Measurements from ENCODE around the gene PRDM2.
A peak's percentile ranks its signal among the peaks of the same experiment; 100 is the strongest.

Gene PRDM2

DNA sequence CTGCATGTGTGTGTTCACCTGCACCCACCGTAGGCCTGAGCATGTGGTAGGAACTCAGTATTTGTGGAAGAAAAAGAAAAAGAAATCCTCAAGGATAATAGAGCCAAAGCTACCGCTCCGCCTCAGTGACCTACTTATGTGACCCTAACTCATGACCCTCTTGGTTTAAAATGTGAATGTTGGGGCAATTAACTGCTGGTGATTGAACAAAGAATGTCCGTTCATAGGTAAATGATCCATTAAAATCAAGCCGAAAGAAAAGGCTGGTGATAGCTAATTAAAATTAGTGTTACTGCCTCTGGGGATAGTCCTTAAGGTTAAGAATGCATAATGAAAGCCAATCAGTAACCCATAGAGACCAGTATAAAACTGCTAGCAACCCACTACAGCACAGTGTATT, 98.1 kb downstream of the PRDM2 start:
- DNase-seq: no peak

DNA sequence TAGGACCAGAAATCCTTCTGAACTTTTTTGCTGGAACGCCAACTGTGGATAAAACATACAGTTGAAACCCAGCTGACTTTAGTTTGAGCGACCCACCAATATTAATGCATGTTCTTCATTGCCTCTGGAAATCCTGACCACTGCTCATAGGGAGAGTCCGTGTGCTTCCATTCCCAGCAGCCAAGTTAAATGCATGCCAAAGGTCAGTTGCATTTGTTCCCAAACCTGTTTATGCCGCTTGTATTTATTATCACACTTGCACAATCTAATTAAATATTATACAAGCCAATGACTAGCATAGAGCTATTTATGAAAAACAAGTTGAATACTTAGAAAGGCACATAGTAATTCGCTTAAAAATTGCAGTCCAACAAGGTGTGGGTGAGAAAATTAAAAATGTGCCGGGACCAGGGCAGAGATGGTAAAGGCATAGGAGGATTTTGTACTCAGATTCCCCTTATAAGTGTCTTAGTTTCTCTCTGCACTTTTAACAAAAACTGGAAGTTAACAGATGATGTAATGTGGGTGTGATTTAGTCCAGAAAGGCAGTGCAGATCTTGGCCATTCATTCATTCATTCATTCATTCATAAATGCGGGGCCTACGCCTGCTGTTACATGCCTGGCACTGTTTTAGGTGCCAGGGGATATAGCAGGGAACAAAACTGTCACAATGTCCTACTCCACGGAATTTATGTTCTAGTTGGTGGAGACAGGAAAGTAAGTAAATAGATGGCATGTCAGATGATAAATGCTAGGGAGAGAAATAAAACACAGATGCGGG, 99.7 kb downstream of the PRDM2 start:
- no peak for DNase-seq

DNA sequence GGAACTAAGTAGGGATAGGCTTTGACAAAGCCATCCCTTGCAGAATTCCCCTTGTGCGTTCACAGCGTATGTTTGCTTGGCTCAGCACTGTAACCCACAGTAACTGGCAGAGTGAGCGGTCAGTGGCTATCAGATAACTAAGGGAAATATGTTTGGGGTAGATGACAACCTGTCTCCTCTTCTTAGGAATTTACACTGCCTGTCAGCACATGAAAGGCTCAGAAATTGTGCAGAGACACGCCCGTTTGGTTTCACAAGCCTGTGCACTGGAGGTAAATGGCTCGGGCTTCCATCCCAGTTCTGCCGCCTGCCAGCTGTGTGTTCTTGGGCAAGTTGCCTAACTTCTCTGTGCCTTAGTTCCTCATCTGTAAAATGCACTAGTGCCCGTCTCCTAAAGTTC, 101.2 kb downstream of the PRDM2 start:
- no peak for DNase-seq

DNA sequence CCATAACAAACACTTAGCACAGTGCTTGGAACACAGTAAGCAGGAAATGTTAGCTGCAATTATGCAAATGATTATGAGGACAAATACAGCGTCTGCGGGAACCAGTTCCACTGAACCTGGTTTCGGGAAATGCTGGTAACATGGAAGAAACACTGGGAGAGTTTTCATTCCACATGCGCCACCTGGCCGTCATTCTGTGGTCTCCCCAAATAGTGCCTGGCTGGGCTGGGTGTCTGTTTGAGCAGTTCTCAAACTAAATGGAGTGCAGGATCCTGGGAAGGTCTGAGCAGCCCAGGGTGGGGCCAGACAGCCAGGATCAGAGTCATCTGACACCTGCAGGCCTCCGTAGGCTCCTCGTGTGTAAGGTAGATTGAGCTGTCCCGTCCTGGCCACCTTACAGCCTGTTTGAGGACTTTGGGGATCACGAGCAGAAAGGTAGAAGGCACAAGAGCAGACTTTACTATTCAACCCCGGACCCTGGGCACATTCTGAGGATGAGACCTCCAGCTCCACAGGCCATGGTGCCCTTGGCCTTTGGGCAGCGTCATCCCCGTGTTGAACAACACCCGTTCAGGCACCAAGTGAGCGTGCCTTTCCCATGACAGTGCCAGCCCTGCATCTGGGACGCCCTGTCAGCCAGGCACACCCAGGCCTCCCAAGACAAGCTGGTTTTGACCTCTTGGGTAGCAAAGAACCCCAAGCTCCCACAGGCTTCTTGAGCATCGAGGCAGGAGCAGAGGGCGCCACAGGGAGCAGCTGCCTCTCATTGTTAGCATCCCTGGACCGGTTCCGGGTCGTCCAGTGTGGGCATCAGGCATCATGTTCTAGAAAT, 101.9 kb downstream of the PRDM2 start:
- no peak for DNase-seq

DNA sequence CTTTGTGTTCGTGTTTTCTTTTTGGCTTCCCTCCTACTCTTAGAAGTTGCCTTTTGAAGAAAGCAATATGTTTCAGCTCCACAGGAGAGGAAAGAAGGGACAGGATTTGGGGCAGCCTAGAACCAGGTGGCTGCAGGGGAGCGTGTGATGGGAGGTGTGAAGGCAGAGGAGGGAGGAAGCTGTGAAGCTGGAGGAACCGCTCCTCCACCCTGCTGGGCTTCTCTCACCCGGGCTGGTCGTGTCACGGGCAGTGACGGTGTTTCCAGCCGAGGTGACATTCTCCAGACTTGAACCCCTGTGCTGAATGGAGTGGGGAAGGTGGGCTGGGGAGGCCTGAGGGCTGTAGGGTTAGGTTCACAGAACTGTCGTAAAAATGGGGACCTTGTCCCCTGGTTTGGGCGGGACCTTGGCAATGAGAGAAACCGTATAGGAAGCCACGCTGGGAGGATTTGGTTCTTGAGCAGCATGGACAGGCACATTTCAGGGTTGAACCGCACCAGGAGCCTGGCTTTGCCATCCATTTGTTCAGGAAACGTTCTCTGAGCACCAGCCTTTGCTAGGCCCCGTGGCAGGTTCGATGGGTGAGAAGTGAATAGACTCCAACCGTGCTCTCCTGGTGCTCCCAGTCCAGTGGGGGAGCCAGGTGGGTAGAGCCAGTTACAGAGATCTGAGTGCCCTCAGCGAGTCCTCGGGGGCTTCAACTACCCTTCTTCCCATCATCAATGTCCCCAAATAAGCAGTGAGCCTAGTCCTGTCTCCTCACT, 103.0 kb downstream of the PRDM2 start:
- DNase-seq: no peak

DNA sequence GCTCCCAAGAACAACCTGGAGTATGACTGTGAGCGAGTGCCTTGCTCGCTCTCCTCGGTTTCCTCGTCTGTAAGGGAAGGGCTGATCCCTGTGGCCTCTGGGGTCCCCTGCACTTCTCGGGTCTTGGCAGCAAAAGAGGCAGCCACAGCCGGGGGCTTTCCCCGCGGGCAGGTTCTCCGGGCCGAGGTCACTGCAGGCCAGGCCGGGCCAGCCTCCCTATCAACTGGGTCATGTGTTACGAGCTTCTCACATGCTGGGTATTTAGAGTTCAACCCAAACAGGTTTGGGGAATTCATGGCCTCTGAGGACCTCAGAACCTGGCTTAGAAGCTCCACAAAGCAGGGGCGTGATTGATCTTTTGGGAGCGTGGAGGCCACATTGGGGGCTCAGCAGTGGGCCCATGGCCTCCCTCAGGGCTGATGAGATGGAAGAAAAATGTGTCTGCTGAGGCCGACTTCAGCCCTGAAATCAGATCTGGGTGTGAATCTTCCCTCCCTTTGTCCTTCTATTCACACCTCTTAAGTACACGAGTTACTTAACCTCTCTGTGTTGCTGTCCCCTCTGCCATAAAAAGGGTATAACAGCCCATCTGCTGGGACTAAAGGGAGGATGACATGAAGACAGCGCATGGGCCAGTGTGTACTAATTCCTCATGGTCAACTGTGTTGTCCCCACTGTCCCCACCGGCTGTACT, 103.7 kb downstream of the PRDM2 start:
- DNase-seq: no peak

DNA sequence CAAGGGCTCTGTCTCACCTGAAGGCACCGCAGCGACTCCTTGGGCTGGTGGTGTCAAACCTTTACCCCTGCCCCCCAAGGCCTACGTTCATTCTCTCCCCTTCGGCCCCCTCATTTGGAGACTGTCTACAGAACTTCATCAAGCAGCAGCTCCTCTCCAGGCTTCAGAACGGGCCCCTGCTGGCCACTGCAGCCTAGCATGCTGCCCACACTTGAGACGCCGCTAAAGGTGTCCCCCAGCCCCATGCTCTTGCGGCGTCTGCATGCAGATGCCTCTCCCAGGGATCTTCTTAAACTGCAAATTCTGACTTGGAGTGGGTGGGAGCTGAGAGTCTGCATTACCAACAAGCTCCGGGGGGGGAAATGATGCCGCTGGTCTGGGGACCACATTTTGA, 104.2 kb downstream of the PRDM2 start:
- DNase-seq: no peak

DNA sequence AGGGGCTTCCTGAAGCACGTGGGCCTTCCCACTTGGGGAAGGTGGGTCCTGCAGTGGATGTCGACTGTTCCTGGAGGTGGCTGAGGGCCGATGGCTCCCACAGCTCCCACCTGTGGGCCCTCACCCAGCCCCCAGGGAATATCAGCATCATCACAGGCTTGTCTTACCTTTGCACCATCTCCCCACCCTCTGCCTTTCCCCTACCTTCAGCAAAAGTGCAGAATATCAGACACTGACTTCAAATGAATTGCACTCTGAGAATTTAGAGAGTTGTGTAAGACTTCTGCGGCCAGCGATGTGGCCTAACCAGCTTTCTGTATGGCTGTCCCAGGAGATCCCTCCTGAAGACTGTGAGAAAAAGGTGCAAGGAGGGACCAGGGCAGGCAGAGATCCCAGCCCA, 105.4 kb downstream of the PRDM2 start:
- DNase-seq: no peak

DNA sequence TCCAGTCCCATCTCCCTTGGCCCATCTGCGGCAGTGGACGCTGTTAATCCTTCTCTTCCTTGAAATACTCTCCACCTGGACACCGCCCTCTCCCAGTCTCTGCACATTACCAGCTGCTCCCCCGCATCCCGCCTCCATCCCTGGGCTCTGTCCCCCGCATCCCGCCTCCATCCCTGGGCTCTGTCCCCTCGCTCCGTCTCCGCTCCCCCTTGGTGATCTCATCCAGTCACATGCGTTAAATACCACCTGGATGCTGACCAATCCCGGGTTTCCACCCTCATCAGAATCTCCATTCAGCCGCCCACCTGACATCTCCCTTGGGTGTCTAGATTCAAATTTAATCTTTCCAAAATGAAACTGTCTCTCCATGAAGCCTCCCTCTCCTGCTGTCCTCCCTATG, 106.1 kb downstream of the PRDM2 start:
- no peak for DNase-seq

DNA sequence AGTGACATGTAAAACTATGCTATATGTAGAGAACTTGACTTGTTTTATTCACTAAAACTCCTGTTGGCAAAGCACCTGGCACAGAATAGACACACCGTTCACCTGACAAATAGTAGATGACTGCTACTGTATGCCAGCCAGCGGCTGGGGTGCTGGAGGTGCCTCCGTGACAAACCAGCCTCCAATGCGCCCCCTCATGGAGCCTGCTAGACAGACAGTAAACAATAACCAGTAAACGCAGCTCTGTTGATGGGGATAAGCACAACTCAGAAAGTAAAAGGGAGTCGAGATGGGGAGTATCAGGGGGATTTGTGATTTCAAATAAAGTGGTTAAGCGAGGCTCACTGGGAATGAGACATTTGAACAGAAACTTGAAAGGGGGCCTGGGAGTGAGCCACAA, 107.2 kb downstream of the PRDM2 start:
- DNase-seq: no peak

DNA sequence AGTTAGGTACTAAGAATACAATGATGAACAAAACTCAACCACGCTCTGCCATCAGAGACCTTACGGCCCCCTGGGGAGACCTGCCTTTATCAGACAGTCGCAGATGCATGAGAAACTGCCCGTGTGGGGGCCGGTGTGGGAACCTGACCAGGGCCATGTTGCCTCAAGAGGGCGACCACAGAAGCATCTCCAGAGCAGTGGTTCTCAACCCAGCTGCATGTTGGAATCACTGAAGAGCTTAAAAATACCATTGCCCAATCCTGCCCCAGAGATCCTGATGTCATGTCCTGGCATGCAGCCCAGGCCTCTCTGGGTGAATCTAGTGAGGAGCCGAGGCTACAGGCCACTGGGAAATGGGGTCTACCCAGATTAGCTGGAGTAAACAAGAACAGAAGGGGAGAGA, 108.7 kb downstream of the PRDM2 start:
- DNase-seq: no peak

DNA sequence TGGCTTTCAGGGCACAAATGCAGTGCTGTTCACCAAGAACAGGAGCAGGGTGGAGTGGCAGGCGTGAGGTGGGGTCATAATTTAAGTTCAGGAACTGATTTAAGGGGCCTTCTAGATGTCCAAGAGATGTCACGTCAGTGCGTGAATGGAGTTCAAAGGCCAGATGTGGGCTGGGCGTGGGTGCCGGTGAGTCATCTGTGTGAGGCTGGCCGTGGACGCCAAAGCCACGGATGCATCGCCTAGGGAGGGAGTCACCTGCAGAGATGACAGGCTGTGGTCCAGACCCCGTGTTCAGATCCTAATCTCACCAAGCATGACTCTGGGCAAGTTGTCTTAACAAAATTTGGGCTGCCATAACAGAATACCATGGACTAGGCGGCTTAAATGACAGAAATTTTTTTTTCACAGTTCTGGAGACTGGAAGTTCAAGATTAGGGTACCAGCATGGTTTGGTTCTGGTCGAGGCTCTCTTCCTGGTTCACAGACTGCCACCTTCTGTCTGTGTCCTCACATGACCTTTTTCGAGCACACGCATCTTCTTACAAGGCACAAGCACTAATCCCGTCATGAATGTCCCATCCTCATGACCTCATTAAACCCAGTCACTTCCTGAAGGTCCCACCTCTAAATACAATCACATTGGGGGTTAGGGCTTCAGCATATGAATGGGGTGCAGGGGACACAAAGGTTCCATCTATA, 109.6 kb downstream of the PRDM2 start:
- DNase-seq: peak; percentile 34

DNA sequence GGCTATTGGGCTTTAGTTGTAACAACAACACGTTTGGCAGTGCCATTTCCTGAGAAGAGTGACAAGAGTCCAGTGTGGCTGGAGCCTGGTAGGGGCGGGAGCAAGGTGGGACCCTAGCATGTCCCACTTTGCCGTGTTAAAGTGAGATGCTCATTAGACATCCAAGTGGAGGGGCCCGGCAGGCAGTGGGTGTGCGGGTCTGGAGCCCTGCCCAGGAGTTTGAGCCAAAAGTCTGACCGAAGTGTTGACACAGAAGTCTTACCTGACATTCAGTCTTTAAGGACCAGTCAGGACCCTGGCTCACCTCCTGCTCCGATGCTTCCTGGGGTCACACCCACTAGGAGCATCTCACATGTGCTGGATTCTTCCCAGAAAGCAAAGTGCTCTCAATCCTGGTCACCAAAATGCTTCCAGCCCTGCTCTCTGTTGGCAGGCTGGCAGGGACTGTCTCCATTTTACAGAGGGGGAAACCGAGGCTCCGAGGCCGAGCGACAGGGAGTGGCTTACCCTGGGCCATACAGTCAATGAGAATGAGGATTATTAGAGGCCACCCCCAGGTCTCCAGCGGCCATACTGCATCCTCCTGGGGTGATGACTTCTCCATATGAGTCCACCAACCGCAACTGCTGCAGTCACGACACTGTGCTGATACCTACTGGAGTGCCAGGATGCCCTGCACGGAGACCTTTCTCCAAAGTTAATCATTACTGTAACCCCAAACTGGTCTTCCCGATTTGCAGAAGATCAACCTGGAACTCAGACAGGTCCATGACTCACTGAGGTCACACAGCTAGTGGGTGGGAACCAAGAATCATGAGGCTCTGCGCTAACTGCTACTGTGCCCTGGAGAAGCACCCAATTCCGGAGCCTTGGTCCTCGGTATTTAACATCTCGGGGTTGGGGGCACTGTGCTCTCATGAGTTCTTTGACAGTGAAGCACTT, 112.7 kb downstream of the PRDM2 start:
- no peak for DNase-seq

DNA sequence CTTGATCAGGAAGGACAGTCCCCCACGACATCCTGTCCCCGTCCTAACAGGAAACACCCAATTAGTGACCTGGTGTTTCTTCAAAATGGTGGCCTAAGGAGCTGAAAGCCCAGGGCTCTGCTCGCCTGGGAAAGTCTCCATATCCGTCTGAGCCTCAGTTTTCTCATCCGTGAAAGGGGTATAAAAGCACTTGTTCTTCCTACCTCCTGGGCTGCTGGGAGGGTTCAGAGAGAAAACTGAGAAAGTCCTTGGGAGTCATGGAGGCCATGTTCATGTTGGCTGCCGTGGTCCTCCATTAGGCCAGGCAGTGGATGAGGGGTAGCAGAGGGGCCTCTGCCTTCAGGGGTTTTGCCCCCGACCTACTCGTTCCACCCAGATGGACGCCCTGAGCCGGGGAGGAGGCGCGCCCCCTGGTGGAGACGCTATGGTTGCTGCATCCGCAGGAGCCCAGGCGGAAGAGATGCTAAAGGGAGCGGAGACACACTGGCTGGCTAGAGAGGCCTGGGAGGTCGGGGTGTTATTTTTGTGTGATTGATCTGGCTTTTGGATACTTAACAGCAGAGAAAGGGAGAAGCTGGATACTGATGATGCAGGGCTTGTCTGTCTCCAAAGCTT, 113.5 kb downstream of the PRDM2 start:
- DNase-seq: peak; percentile 58

DNA sequence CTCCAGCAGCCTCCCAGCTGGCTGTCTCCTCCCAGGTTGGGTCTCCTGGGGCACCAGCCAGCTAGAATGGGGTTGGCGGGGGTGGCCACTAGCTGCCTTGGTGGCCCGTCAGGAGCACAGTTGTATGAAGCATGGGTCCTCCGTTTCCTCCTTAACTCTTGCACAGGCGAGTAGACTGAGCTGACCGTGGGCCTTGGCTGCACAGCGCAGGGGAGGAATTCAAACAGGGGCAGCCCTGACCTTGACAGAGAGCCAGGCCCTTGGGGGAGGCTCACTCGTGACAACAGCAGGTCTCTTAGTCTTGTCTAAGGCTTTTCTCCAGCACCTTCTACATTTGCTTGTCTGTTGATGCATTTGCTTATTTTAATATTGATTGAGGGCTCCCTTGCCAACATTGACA, 114.1 kb downstream of the PRDM2 start:
- DNase-seq: no peak

DNA sequence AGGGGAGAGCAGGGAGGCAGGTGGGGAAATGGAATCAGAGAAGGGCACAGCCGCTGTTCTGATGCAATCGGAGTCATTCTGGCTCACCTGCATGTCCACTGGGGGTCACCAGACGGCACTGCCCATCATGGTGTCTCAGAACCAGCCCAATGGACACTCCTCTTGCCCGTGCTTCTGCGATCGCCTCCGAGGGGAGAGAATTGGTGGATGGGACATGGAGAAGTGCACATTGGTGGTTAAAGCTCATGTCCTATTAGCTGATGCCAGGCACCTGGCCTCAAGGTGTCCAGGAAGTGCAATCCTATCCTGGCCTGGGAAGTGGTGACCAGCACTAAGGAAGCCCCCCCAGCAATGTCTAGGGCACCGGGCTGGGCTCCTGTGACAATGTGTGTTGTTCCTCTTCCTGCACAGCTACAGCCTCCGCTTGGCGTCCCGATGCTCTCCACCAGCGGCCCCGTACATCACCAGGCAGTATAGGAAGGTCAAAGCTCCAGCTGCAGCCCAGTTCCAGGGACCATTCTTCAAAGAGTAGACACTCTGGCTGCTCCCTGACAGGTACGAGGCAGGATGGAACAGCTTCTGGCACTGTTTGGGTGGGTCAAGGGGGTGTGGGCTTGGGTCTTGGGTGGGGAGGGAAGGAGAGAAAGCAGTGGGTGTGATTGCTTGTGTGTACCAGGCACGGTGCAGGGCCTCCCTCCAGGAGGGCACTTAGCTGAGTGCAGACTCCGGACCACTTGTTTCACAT, 116.2 kb downstream of the PRDM2 start:
- DNase-seq: no peak

DNA sequence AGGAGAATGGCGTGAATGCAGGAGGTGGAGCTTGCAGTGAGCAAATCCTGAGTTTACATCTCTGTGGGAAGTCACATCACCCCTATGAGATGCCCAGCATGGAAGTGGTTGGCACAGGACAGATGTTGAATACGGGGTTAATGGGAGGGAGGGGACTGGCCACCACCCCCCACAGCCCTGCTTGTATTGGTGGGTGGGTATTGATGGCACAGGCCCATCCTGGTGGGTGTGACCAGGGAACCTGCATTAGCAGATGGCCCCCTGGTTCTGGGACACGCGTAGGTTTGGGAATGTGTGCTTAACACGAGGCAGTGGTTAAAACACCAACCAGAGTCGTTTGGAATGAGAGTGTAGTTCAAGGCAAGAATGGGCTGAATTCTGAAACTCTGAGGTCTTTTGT, 117.9 kb downstream of the PRDM2 start:
- no peak for DNase-seq

DNA sequence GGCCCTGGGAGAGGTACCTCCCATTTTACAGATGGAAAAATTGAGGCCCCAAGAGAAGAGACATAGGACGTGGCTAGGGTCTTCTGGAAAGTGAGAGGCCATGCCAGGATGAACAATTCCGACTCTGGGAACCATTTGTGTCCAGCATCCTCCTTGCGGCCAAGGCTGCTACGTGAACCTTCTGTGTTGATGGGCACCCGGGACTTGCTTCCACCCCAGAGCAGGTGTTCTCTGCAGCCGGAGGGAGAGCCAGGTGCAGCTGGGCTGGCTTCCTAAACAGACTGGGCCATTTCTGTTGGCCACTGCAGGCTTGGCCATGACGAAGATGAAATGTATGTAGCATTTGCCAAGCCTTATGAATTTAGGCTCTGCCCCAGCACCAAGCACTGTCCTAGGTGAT, 118.9 kb downstream of the PRDM2 start:
- no peak for DNase-seq

DNA sequence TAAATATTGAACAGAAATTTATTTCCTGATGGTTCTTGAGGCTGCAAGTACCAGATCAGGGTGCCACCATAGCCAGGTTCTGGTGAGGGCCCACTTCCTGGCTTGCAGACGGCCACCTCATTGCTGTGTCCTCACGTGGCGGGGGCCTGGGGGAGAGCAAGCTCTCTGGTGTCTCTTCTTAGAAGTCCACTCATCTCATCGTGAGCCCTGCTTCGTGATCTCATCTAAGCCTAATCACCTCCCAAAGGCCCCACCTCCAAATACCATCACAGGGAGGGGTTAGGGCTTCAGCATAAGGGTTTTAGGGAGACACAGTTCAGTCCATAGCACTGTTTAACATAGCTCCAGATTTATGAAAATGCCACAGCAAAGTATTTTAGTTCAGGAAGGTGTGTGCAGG, 119.7 kb downstream of the PRDM2 start:
- DNase-seq: no peak

DNA sequence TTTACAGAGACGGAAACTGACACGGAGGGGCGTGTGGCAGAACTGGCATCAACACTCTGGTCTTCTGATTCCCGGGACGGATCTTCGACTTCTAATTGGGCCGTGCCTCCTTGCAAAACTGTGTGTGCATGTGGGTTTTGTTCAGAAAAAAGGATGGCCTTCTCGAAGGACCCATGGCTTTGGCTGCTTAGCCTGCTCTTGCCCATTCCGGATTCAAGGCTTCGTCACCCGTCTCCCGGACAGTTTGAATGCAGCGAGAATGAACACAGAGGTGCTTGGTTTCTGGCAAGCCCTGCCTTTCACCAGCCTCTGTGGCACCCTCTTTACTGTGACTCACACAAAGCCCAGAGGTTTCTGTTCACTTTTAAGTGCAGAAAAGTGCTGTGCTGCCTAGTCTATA, 120.1 kb downstream of the PRDM2 start:
- no peak for DNase-seq
